Dermis microvascular lymphatic vessel endothelial cell (primary cell): ENCODE data around the gene TMEM170A. TPM values are rescaled to one million over a fixed set of nuclear protein-coding genes. Genes with fewer than 3 reads are reported as not detected.
"Not testable (repeated sequence)": the region's sequence is repeated elsewhere in the genome, so short reads cannot be mapped to it uniquely, and the experiment has no call there.

Source experiments
- DNase-seq, 2 donors: peaks; one replicate each; pipeline versions ENCODE4 v3.0.0 to v3.0.0-alpha.2; 2010; ENCODE audit warnings: low read depth in 2 of 2
- total RNA-seq: library from RNA; depleted of rRNA; stranded (reverse); fragments of >200 nt; gene quantifications from 2 replicates; pipeline ENCODE4 v1.2.1, GENCODE V29; 2014

Gene TMEM170A
- 30.3 and 37.6 TPM in 2 replicates for total RNA-seq

- DNase-seq = peak; percentile 96 to 99
Measured at GRCh38 chr16:75464122-75464918, at the start of gene TMEM170A. TMEM170A (minus strand) TSS chr16:75464689; CDS start chr16:75464600, 89 bp downstream.

GRCh38 chr16:75506574-75506973 is 42.1 kb upstream of the TMEM170A start:
- peak in 1 of 2 donors; percentile 36 for DNase-seq

- DNase-seq = no peak
Measured at GRCh38 chr16:75506107-75506506, 41.6 kb upstream of the TMEM170A start.

GRCh38 chr16:75503801-75504200 is 39.3 kb upstream of the TMEM170A start:
- no peak for DNase-seq

GRCh38 chr16:75502916-75503605 is 38.6 kb upstream of the TMEM170A start:
- no peak for DNase-seq

- not testable (repeated sequence) for DNase-seq
Measured at GRCh38 chr16:75501820-75502219, 37.3 kb upstream of the TMEM170A start.

GRCh38 chr16:75501359-75501758 is 36.9 kb upstream of the TMEM170A start:
- no peak for DNase-seq

GRCh38 chr16:75498605-75499322 is 34.3 kb upstream of the TMEM170A start:
- DNase-seq = peak; percentile 48 to 70

- DNase-seq = no peak
Measured at GRCh38 chr16:75497558-75497957, 33.1 kb upstream of the TMEM170A start.

GRCh38 chr16:75495076-75495674 is 30.7 kb upstream of the TMEM170A start, which contains the start of gene CHST6:
CHST6 (minus strand) TSS chr16:75495441; CDS start chr16:75479828, 15,613 bp downstream.
- DNase-seq = peak in 1 of 2 donors; percentile 47

- no peak for DNase-seq
Measured at GRCh38 chr16:75494661-75495075, 30.2 kb upstream of the TMEM170A start.

- no peak for DNase-seq
Measured at GRCh38 chr16:75494184-75494583, 29.7 kb upstream of the TMEM170A start.

GRCh38 chr16:75491876-75492275 is 27.4 kb upstream of the TMEM170A start:
- no peak for DNase-seq

GRCh38 chr16:75488322-75488721 is 23.8 kb upstream of the TMEM170A start:
- DNase-seq = no peak

- DNase-seq = no peak
Measured at GRCh38 chr16:75486676-75487313, 22.3 kb upstream of the TMEM170A start.

GRCh38 chr16:75486014-75486675 is 21.7 kb upstream of the TMEM170A start:
- no peak for DNase-seq

GRCh38 chr16:75485230-75486013 is 20.9 kb upstream of the TMEM170A start:
- no peak for DNase-seq

GRCh38 chr16:75483222-75483621 is 18.7 kb upstream of the TMEM170A start:
- DNase-seq = no peak

- DNase-seq = no peak
Measured at GRCh38 chr16:75482434-75483205, 18.1 kb upstream of the TMEM170A start.
